Natural killer cell treated with Interleukin-12 subunit alpha and Interleukin-12 subunit beta and Interleukin-15 and Interleukin-18, amount 100 ng/mL, for 72 hours (primary cell): Measurements from ENCODE around the gene ACAP2. TPM values are rescaled to one million over a fixed set of nuclear protein-coding genes. Genes with fewer than 3 reads are reported as not detected.

Source experiments
- ATAC-seq, 2 donors: fragments of 150-1000 bp; cut with Tn5 transposase in 1 of 2; sonication (Bioruptor Pico), chemical (Tn5 transposase) in 1 of 2; 2 replicates each; pipeline ENCODE4 v1.10.0; 2021
- DNase-seq: peaks from one replicate; pipeline ENCODE4 v3.0.0; 2022; ENCODE audit warnings: low spot score
- H3K27ac Mint-ChIP-seq, 2 donors: 1 replicate in 1 of 2; 2 replicates in 1 of 2; pipeline ENCODE4 v1.8.0; 2022; ENCODE audit warnings: mixed read lengths in 2 of 2, mild to moderate bottlenecking in 1 of 2, moderate library complexity in 1 of 2
- H3K27me3 Mint-ChIP-seq, 2 donors: 1 replicate in 1 of 2; 2 replicates in 1 of 2; pipeline ENCODE4 v1.8.0; 2022; ENCODE audit warnings: mixed read lengths in 2 of 2
- H3K36me3 Mint-ChIP-seq: one replicate; pipeline ENCODE4 v1.8.0; 2022; ENCODE audit warnings: mixed read lengths
- H3K4me1 Mint-ChIP-seq, 2 donors: 1 replicate in 1 of 2; 2 replicates in 1 of 2; pipeline ENCODE4 v1.8.0; 2022; ENCODE audit warnings: low read depth in 2 of 2, mixed read lengths in 2 of 2, mild to moderate bottlenecking in 1 of 2
- H3K4me3 Mint-ChIP-seq: one replicate; pipeline ENCODE4 v1.8.0; 2022; ENCODE audit warnings: mixed read lengths
- H3K9me3 Mint-ChIP-seq: 2 replicates; pipeline ENCODE4 v1.8.0; 2022; ENCODE audit warnings: mixed read lengths
- total RNA-seq, 2 donors: library from RNA; stranded (reverse); gene quantifications; one replicate each; pipeline ENCODE4 v1.2.3, GENCODE V29; 2022

ACAP2 gene
- total RNA-seq, 2 donors from 2014 or later = 48.1 to 60.0 TPM

DNA sequence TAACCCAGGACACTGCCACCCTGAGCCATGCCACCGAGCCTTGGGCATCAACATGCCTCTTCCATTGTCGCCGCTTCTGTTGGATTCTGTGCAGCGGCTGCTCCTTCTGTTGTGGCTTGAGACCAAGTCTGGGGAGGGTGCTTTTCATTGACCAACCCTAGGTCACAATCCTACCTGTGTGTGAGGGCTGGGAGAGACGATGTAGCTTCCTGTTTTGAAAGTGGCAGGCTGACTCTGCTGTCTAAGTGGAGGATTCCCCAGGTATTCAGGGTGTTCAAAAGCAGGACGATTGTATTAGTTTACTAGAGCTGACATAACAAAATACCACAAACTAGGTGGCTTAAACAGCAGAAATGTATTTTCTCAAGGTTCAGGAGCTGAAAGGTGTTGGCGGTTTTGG is 13.0 kb upstream of the ACAP2 start:
- no peak overlapping the region for H3K4me3 Mint-ChIP-seq
- H3K36me3 Mint-ChIP-seq = no peaks in the 10 kb centered on the region
- peaks cover 5 to 9% of the 10 kb centered on the region in 2 donors for H3K4me1 Mint-ChIP-seq
- no peak for DNase-seq
- H3K9me3 Mint-ChIP-seq = no peaks in the 10 kb centered on the region
- ATAC-seq = no peak
- no peak overlapping the region for H3K27ac Mint-ChIP-seq
- no peaks in the 10 kb centered on the region for H3K27me3 Mint-ChIP-seq

DNA sequence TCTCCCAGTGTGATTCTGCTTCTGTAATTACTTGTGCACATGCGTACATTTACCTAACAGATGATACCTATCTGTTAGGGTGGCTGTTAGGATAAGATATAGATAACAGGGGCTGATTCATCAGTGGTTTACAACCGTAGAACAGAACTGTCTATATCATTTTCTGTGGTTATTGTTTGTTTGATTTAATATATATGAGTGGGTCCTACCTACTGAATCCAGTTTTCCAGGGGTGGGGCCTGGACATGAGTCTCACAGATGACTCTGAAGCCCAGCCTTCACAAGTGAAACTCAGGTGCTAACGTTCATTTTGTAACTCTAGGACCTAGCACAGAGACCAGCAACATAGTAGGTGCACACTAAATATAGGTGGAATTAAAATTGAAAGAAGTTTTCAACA is 10.4 kb upstream of the ACAP2 start:
- no peaks in the 10 kb centered on the region for H3K36me3 Mint-ChIP-seq
- no peaks in the 10 kb centered on the region for H3K27me3 Mint-ChIP-seq
- H3K27ac Mint-ChIP-seq = no peak overlapping the region
- H3K4me1 Mint-ChIP-seq = peaks cover 2% of the 10 kb centered on the region in 2 donors
- peak in 1 of 2 donors; percentile 64 for ATAC-seq
- no peaks in the 10 kb centered on the region for H3K9me3 Mint-ChIP-seq
- no peak overlapping the region for H3K4me3 Mint-ChIP-seq
- no peak for DNase-seq

DNA sequence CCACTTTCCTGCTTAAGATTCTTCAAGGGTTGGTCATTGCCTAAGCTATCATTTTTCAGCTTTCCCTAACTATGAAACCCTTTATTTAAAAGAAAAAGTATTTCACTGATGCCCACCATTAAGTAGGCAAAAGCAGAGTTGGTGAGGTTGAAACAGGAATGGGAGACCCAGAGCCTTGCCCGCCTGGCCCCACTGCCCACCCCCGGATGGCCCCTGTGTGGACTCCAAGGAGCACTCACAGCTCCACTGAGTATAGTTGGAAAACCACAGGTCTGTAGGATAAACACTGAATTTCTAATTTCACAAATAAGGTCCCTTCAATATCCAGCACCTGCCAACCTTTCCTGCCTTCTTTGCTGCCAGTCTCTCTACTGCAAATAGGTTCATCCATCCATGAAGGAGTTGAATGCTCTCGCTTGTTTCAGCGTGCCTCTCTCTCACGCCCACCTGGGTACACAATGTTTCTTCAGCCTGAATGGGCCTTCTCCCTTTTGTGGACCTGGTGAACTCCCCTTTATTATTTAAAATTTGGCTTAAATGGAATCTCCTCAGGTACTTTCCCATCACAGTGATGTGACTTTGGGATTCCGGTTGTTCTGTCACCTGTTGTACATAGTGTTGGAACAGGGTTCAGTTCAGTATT is 8.7 kb upstream of the ACAP2 start:
- H3K4me3 Mint-ChIP-seq = no peak overlapping the region
- no peak overlapping the region for H3K27ac Mint-ChIP-seq
- DNase-seq (no peak), ATAC-seq (no peak)
- H3K9me3 Mint-ChIP-seq = no peaks in the 10 kb centered on the region
- H3K4me1 Mint-ChIP-seq = no peaks in the 10 kb centered on the region
- H3K36me3 Mint-ChIP-seq = no peaks in the 10 kb centered on the region
- no peaks in the 10 kb centered on the region for H3K27me3 Mint-ChIP-seq

- H3K27me3 Mint-ChIP-seq = no peaks in the 10 kb centered on the region
These were observed 8.0 kb upstream of the ACAP2 start for GRCh38 chr3:195450731-195451229.

GRCh38 chr3:195448205-195448875 is 5.5 kb upstream of the ACAP2 start:
- DNase-seq (no peak), ATAC-seq (no peak)
- H3K27ac Mint-ChIP-seq = no peak overlapping the region
- no peaks in the 10 kb centered on the region for H3K27me3 Mint-ChIP-seq
- H3K4me1 Mint-ChIP-seq = peaks cover 8% of the 10 kb centered on the region in 2 donors
- no peaks in the 10 kb centered on the region for H3K9me3 Mint-ChIP-seq
- no peak overlapping the region for H3K4me3 Mint-ChIP-seq
- no peaks in the 10 kb centered on the region for H3K36me3 Mint-ChIP-seq

More at GRCh38 chr3:195450731-195451229, 8.0 kb upstream of the ACAP2 start:
- no peaks in the 10 kb centered on the region for H3K4me1 Mint-ChIP-seq
- H3K36me3 Mint-ChIP-seq = no peaks in the 10 kb centered on the region
- DNase-seq (no peak), ATAC-seq (no peak)
- H3K27ac Mint-ChIP-seq = no peak overlapping the region
- H3K9me3 Mint-ChIP-seq = no peaks in the 10 kb centered on the region
- H3K4me3 Mint-ChIP-seq = no peak overlapping the region

- no peak overlapping the region for H3K4me3 Mint-ChIP-seq
- peaks cover 10 to 11% of the 10 kb centered on the region in 2 donors for H3K4me1 Mint-ChIP-seq
- H3K9me3 Mint-ChIP-seq = no peaks in the 10 kb centered on the region
- no peak overlapping the region for H3K27ac Mint-ChIP-seq
- no peaks in the 10 kb centered on the region for H3K27me3 Mint-ChIP-seq
- ATAC-seq = no peak
- H3K36me3 Mint-ChIP-seq = no peaks in the 10 kb centered on the region
- no peak for DNase-seq
These were observed 4.4 kb upstream of the ACAP2 start for GRCh38 chr3:195447201-195447600.

DNA sequence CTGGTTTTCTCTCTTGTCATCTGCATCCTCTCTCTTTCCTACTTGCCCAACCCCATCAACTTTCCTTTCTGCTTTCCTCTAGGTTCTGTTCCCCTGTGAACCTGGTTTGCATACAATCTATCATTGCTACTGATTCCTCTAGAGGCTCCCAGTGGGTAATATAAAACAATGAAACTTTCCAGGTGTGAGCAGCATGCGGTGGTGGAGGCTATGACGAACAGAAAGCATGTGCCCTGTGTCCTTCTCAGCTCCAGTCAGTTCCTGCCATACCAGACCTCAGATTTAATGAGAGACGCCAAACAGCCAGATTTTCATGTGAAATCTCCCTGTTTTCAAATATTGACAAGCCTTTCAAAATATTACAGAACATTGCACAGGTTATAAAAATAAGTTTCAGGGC is 3.5 kb upstream of the ACAP2 start:
- H3K9me3 Mint-ChIP-seq = no peaks in the 10 kb centered on the region
- no peaks in the 10 kb centered on the region for H3K27me3 Mint-ChIP-seq
- no peak overlapping the region for H3K27ac Mint-ChIP-seq
- no peak overlapping the region for H3K4me3 Mint-ChIP-seq
- DNase-seq (no peak), ATAC-seq (no peak)
- no peaks in the 10 kb centered on the region for H3K36me3 Mint-ChIP-seq
- H3K4me1 Mint-ChIP-seq = peaks cover 13 to 19% of the 10 kb centered on the region in 2 donors

- H3K27me3 Mint-ChIP-seq = no peaks in the 10 kb centered on the region
- ATAC-seq = no peak
- no peaks in the 10 kb centered on the region for H3K36me3 Mint-ChIP-seq
- no peak overlapping the region for H3K27ac Mint-ChIP-seq
- H3K4me1 Mint-ChIP-seq = peaks cover 16 to 24% of the 10 kb centered on the region in 2 donors
- H3K4me3 Mint-ChIP-seq = no peak overlapping the region
- no peak for DNase-seq
- no peaks in the 10 kb centered on the region for H3K9me3 Mint-ChIP-seq
These were observed 3.1 kb upstream of the ACAP2 start for GRCh38 chr3:195445885-195446284.

DNA sequence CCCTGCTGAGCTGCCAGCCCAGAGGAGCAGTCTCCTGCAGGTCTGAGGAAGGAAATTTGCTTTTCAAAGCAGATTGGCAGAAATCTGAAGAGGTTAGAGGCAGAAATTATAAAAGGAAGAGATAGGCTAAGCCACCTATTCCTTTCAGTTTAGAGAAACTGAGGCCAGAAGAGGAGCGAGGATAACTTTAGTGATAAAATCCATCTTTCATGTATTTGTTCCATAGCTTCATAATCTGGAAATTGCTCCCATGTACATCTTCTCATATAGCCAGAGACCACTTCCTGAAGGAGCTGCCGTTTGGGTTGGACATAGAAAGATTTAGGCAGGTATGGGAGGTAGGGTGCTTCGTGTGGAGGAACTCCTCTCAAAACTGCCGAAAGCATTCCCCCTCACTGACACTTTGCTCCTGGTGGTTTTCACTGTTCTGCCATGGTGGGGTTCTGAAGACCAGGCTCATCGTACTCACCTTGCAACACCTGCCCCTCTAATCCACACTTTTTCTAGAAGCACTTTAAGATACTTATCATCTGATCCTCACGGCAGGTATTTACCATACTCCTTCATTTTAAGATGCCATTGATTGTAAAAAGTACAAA is 670 bp upstream of the ACAP2 start:
- ATAC-seq (no peak), DNase-seq (no peak)
- peak overlapping the region; percentile 97 for H3K4me3 Mint-ChIP-seq
- H3K9me3 Mint-ChIP-seq = no peaks in the 10 kb centered on the region
- H3K27me3 Mint-ChIP-seq = no peaks in the 10 kb centered on the region
- peak overlapping the region; percentile 66 to 94 for H3K27ac Mint-ChIP-seq
- H3K4me1 Mint-ChIP-seq = peaks cover 21 to 37% of the 10 kb centered on the region in 2 donors
- H3K36me3 Mint-ChIP-seq = no peaks in the 10 kb centered on the region

- Mint-ChIP-seq H3K36me3 (no peaks in the 10 kb centered on the region), H3K4me1 (peaks cover 21 to 37% of the 10 kb centered on the region in 2 donors), H3K27ac (peak overlapping the region; percentile 92 to 94), H3K9me3 (no peaks in the 10 kb centered on the region), H3K27me3 (no peaks in the 10 kb centered on the region), H3K4me3 (peak overlapping the region; percentile 97)
- DNase-seq (peak; percentile 66), ATAC-seq (peak; percentile 0 to 1)
These were observed 738 bp downstream of the ACAP2 start for GRCh38 chr3:195441992-195442572.

DNA sequence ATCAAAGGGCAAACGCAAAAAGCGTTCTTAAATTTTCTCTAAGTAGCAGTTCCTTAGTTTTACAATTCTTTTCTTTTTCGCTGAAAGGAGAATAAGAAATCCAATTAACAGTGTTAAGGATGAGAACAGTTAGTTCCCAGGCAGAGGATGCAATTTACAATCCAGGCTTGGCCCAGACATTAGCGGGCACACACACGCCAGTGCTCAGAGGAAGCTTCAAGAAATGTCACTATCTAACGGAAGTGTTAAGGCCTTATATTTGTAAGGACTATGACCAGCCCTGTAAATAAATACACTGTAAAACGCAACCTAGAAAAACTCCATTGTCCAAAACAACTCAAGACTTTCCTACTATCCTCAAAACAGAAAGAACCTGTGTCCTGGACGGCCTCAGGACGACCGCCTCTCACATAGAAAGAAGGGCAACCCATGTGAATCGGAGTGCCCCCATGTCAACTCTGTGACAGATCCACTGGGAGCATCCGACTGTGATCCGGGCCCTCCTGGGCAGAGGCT is 1.3 kb downstream of the ACAP2 start:
- Mint-ChIP-seq H3K27ac (peak overlapping the region; percentile 92 to 94), H3K4me1 (peaks cover 21 to 38% of the 10 kb centered on the region in 2 donors), H3K36me3 (no peaks in the 10 kb centered on the region), H3K9me3 (no peaks in the 10 kb centered on the region), H3K27me3 (no peaks in the 10 kb centered on the region), H3K4me3 (peak overlapping the region; percentile 97)
- no peak for ATAC-seq
- DNase-seq = no peak

- H3K9me3 Mint-ChIP-seq = no peaks in the 10 kb centered on the region
- no peak for ATAC-seq
- DNase-seq = no peak
- peak overlapping the region; percentile 92 to 94 for H3K27ac Mint-ChIP-seq
- H3K36me3 Mint-ChIP-seq = no peaks in the 10 kb centered on the region
- no peaks in the 10 kb centered on the region for H3K27me3 Mint-ChIP-seq
- H3K4me3 Mint-ChIP-seq = peak overlapping the region; percentile 97
- peaks cover 24 to 43% of the 10 kb centered on the region in 2 donors for H3K4me1 Mint-ChIP-seq
These were observed 1.8 kb downstream of the ACAP2 start for GRCh38 chr3:195441051-195441450.

GRCh38 chr3:195440379-195440778 is 2.4 kb downstream of the ACAP2 start:
- Mint-ChIP-seq H3K9me3 (no peaks in the 10 kb centered on the region), H3K4me3 (peak overlapping the region; percentile 97), H3K27me3 (no peaks in the 10 kb centered on the region), H3K36me3 (no peaks in the 10 kb centered on the region), H3K4me1 (peaks cover 26 to 43% of the 10 kb centered on the region in 2 donors), H3K27ac (peak overlapping the region; percentile 92 to 94)
- DNase-seq = no peak
- ATAC-seq = no peak

- Mint-ChIP-seq H3K36me3 (no peaks in the 10 kb centered on the region), H3K27me3 (no peaks in the 10 kb centered on the region), H3K4me1 (peaks cover 28 to 53% of the 10 kb centered on the region in 2 donors), H3K27ac (no peak overlapping the region), H3K4me3 (no peak overlapping the region), H3K9me3 (no peaks in the 10 kb centered on the region)
- ATAC-seq (no peak), DNase-seq (no peak)
These were observed 4.4 kb downstream of the ACAP2 start for GRCh38 chr3:195438371-195438770.
